Panc1 (cell line): ENCODE results near the gene HASPIN.

ENCODE experiments used
- CTCF ChIP-seq: fragments of 450-650 bp; IDR thresholded peaks from 2 replicates; pipeline ENCODE4 v1.5.1; 2017; ENCODE audit warnings: mild to moderate bottlenecking
- POLR2AphosphoS5 ChIP-seq: IDR thresholded peaks from 2 replicates; pipeline ENCODE4 v1.6.1; 2012; ENCODE audit warnings: mild to moderate bottlenecking, low read depth, low read length, moderate library complexity

GRCh38 chr17:3750926-3751325 lies 27.2 kb downstream of the HASPIN start:
- TF ChIP-seq CTCF (no peak), POLR2AphosphoS5 (no peak)
